Omental fat pad (tissue), 4 donors: ENCODE results near the gene INPP5B. TPM values are rescaled to one million over a fixed set of nuclear protein-coding genes. Genes with fewer than 3 reads are reported as not detected.

ENCODE experiments used
- ATAC-seq: fragments of 150-250 bp; one replicate; pipeline ENCODE4 v1.9.1; 2016; ENCODE audit warnings: mild to moderate bottlenecking, moderate library complexity; ENCODE audit not compliant: low FRiP score
- DNase-seq: peaks from one replicate; pipeline ENCODE4 v3.0.0-alpha.2; 2019; ENCODE audit warnings: low spot score
- total RNA-seq, 4 donors: library from RNA; depleted of rRNA; stranded (reverse); fragments of >200 nt; gene quantifications; one replicate each; pipeline ENCODE4 v1.1.0, GENCODE V29; 2016
- TF ChIP-seq, protein P1 (sequence below), 3 donors: fragments of 450-650 bp; IDR thresholded peaks; one replicate each; pipeline ENCODE4 v1.5.1; 2016 to 2017; ENCODE audit warnings: antibody characterized with exemption in 3 of 3, mild to moderate bottlenecking in 3 of 3, moderate library complexity in 2 of 3

INPP5B gene
- total RNA-seq, 4 donors from 2014 or later: 16.2 to 45.6 (median 27.0) TPM

DNA sequence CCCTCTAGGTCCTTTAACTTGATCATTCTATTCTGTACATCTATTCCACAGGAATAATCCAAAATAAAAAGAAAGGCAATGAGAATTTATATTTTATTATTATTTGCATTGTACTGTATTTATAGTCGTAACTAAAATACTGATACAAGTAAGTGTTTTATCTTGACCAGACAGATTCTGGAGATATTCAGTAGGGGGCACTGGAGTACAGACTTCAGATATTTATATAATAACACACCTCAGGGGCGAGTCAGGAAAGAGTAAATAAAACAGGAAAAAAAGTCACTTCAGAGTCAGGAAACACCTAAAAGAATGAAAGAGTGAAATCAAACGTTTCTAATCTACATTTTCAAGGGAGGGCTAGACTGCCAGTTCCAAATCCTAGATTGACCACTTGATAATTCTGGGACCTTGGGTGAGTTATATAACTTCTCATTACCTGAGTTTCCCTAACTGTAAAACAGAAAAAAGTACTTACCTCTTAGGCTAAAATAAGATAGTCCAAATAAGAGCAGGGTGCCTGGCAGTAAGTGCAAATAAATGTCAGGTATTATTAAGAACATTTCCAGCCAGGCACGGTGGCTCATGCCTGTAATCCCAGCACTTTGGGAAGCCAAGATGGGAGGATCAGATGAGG is 56.4 kb downstream of the INPP5B start:
- TF ChIP-seq, protein P1, sequence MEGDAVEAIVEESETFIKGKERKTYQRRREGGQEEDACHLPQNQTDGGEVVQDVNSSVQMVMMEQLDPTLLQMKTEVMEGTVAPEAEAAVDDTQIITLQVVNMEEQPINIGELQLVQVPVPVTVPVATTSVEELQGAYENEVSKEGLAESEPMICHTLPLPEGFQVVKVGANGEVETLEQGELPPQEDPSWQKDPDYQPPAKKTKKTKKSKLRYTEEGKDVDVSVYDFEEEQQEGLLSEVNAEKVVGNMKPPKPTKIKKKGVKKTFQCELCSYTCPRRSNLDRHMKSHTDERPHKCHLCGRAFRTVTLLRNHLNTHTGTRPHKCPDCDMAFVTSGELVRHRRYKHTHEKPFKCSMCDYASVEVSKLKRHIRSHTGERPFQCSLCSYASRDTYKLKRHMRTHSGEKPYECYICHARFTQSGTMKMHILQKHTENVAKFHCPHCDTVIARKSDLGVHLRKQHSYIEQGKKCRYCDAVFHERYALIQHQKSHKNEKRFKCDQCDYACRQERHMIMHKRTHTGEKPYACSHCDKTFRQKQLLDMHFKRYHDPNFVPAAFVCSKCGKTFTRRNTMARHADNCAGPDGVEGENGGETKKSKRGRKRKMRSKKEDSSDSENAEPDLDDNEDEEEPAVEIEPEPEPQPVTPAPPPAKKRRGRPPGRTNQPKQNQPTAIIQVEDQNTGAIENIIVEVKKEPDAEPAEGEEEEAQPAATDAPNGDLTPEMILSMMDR (IDR thresholded peaks at IDR 0.05): no peak
- DNase-seq: no peak
- ATAC-seq: no peak

DNA sequence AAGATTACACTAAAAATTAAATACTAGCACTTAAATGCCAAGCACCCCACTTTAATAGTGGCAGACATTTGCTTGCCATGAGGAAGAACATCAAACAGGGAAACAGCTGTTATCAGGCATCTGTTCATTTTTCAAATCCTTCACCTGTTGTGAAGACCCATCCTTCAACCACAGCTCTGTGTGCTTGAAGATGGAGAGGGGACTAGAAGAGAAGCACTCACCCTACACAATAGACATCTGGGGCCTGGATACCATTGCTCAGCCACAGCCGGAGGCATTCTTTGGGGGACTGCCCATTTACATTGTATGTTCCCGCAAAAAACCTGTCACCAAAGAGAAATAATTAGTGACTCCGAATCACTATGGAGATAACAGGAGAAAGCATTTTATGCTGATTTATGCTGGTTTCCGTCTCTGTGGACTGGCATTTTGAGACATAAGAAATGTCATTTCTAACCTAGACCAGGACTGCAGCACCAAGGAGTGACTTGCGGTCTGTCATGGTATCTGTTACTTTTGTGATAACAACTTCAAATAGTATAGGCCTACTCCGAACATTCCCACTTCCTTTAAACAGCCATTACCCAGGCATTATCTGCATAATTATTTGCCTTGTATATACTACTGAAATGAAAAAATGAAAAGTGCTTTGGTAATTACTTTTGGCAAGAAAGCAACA is 58.7 kb downstream of the INPP5B start:
- ATAC-seq (no peak), DNase-seq (no peak)
- TF ChIP-seq, protein P1 (IDR thresholded peaks at IDR 0.05): no peak

- DNase-seq (no peak), ATAC-seq (no peak)
Observed at GRCh38 chr1:37884145-37884544, 62.7 kb downstream of the INPP5B start.

DNA sequence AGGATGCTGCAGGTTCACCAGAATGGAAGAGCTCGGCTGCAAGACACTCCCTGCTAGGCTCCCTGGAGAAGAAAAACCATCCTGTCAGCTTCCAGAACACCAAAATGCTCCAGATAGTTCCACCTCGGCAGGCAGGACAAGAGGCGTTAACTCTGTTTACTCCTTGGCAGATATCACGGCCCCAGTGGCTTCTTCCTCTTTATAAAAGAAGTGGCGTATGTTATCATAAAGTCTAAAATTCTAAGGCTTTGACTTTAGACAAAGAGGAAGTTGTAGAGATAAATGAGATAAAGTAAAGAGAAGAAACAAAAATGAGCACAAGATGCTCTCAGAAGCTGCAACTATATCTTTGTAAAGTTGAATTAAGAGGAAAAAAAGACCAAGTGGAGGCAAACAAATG is 63.2 kb downstream of the INPP5B start:
- TF ChIP-seq, protein P1 (IDR thresholded peaks at IDR 0.05): no peak
- DNase-seq (no peak), ATAC-seq (no peak)

More at GRCh38 chr1:37884145-37884544, 62.7 kb downstream of the INPP5B start:
- TF ChIP-seq, protein P1 (IDR thresholded peaks at IDR 0.05): no peak

GRCh38 chr1:37879865-37880264 is 67.0 kb downstream of the INPP5B start:
- TF ChIP-seq, protein P1 (IDR thresholded peaks at IDR 0.05): no peak
- no peak for ATAC-seq
- DNase-seq: no peak

GRCh38 chr1:37878071-37878470 is 68.8 kb downstream of the INPP5B start:
- no peak for ATAC-seq
- TF ChIP-seq, protein P1 (IDR thresholded peaks at IDR 0.05): no peak
- DNase-seq: no peak

GRCh38 chr1:37875833-37876232 is 71.0 kb downstream of the INPP5B start:
- no peak for DNase-seq
- no peak for ATAC-seq
- TF ChIP-seq, protein P1 (IDR thresholded peaks at IDR 0.05): no peak
